Dendritic cell treated with granulocyte-macrophage colony-stimulating factor and Interleukin-4, amounts not matched to agents 40 ng/mL and 50 ng/mL, for 4 days (primary cell): ENCODE data around the gene KDM4C.

Experiments used
- H3K27ac Mint-ChIP-seq: one replicate; pipeline ENCODE4 v1.8.0; 2022; ENCODE audit warnings: mild to moderate bottlenecking, mixed read lengths
- H3K27me3 Mint-ChIP-seq: one replicate; pipeline ENCODE4 v1.8.0; 2022; ENCODE audit warnings: mild to moderate bottlenecking, mixed read lengths
- H3K36me3 Mint-ChIP-seq: one replicate; pipeline ENCODE4 v1.8.0; 2022; ENCODE audit warnings: low read depth, mixed read lengths
- H3K4me1 Mint-ChIP-seq: one replicate; pipeline ENCODE4 v1.8.0; 2022; ENCODE audit warnings: low read depth, mixed read lengths
- H3K4me3 Mint-ChIP-seq: one replicate; pipeline ENCODE4 v1.8.0; 2022; ENCODE audit warnings: mild to moderate bottlenecking, moderate library complexity, mixed read lengths
- H3K9me3 Mint-ChIP-seq: one replicate; pipeline ENCODE4 v1.8.0; 2022; ENCODE audit warnings: mixed read lengths
- intact Hi-C: fragments of 100-400 bp; cut with micrococcal nuclease; formaldehyde crosslinking; loops from one replicate; pipeline ENCODE4 v1.15.0; 2022

Gene KDM4C

DNA sequence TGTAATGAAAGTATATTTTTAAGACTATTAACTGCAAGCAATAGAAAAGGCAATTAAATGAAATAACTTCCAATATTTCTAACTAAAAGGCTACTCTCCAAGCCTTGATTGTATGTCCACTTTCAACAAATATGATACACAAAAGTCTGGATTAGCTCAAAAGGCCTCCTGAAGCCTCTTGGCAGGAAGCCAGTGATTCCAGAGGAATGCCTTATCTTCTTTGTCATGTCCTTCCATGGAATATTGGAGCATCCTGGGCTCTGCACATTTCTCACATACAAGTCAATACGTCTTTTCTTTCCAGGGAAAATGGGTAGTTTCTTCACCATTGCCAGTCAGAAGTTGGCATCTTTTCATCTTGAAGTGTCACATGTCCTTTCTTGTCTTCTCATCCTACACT is 357.8 kb downstream of the KDM4C start:
- no peaks in the 10 kb centered on the region for H3K4me1 Mint-ChIP-seq

DNA sequence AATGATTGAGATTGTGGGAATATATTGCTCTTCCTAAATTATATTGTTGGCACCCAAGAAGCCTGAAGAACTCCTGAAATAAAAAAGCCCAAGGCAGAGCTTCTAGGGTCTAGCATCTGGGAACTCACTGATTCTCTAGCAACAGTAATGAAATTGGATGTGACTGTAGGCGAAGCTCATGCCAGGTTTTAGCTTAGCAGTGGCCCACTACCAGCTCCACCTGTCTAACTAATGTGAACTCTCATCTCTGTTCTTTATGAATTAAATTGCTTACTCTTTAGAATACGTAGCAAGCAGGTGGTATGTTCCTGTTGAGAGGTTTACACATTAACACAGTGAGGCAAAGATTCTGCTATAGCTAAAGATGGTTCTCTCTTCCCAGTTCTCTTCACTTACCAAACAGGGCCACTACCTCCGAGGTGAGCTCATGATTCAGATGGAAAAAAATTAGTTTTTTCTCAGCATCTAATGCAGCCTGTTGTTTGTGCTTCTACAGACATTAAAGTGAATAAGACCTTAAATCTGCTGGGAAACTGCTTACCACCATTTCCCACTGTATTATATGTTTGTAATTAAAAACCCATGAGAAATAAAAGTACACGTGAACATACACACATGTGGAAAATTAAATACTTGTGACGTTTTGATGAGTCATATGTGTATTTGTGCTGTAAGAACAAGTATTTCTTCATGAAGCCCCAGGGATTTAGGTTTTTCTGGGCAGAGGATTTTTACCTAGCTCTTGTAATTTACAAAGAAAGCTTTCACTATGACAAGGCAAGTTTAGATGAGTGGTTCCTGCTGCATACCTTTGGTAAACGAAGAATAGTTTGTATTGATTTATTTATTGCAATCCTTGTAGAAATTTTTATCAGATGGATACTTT is 360.1 kb downstream of the KDM4C start:
- Mint-ChIP-seq H3K27me3 (no peaks in the 10 kb centered on the region), H3K4me3 (no peak overlapping the region), H3K27ac (no peak overlapping the region), H3K4me1 (peaks cover 12% of the 10 kb centered on the region), H3K36me3 (peaks cover 33% of the 10 kb centered on the region), H3K9me3 (peaks cover 10% of the 10 kb centered on the region)
- intact Hi-C loops: no loop called here

More for the DNA sequence above, 357.8 kb downstream of the KDM4C start:
- Mint-ChIP-seq H3K9me3 (no peaks in the 10 kb centered on the region), H3K27me3 (no peaks in the 10 kb centered on the region), H3K36me3 (peaks cover 31% of the 10 kb centered on the region), H3K4me3 (no peak overlapping the region), H3K27ac (no peak overlapping the region)
- intact Hi-C loops: no loop called here

- Mint-ChIP-seq H3K9me3 (peaks cover 10% of the 10 kb centered on the region), H3K36me3 (peaks cover 40% of the 10 kb centered on the region), H3K4me1 (peaks cover 12% of the 10 kb centered on the region), H3K27me3 (no peaks in the 10 kb centered on the region), H3K4me3 (no peak overlapping the region), H3K27ac (no peak overlapping the region)
- intact Hi-C loops: no loop called here
Measured at GRCh38 chr9:7118633-7119032, 360.9 kb downstream of the KDM4C start.

GRCh38 chr9:7119612-7120011 is 361.8 kb downstream of the KDM4C start:
- Mint-ChIP-seq H3K27ac (no peak overlapping the region), H3K36me3 (peaks cover 42% of the 10 kb centered on the region)
- intact Hi-C loops: no loop called here

GRCh38 chr9:7121055-7121454 is 363.3 kb downstream of the KDM4C start:
- H3K27ac Mint-ChIP-seq: no peak overlapping the region
- peaks cover 45% of the 10 kb centered on the region for H3K36me3 Mint-ChIP-seq
- H3K4me3 Mint-ChIP-seq: no peak overlapping the region

More at GRCh38 chr9:7119612-7120011, 361.8 kb downstream of the KDM4C start:
- Mint-ChIP-seq H3K9me3 (peaks cover 10% of the 10 kb centered on the region), H3K4me3 (no peak overlapping the region), H3K4me1 (peaks cover 12% of the 10 kb centered on the region), H3K27me3 (no peaks in the 10 kb centered on the region)

DNA sequence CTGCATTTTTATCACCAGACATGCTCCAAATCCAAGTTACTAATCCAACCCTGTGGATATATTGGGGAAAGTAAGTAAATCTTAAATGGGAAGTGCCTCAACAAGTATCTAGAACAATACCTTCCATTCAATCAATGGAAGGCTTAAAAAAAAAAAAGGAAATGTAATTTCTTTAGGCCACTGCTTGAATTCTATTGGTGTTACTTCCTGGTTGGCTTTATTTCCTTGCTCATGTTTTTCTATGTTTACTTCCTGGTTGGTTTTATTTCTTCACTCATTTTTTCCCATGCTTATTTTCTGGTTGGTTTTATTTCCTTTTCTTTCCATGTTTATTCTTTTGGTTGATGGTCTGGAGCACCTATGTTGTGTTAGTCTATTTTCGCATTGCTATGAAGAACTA is 363.9 kb downstream of the KDM4C start:
- Mint-ChIP-seq H3K27ac (no peak overlapping the region), H3K36me3 (peaks cover 47% of the 10 kb centered on the region), H3K9me3 (peaks cover 10% of the 10 kb centered on the region), H3K4me1 (peaks cover 12% of the 10 kb centered on the region), H3K27me3 (no peaks in the 10 kb centered on the region), H3K4me3 (no peak overlapping the region)
- intact Hi-C loops: no loop called here

More at GRCh38 chr9:7121055-7121454, 363.3 kb downstream of the KDM4C start:
- Mint-ChIP-seq H3K9me3 (peaks cover 10% of the 10 kb centered on the region), H3K27me3 (no peaks in the 10 kb centered on the region), H3K4me1 (peaks cover 12% of the 10 kb centered on the region)
- intact Hi-C loops: no loop called here

DNA sequence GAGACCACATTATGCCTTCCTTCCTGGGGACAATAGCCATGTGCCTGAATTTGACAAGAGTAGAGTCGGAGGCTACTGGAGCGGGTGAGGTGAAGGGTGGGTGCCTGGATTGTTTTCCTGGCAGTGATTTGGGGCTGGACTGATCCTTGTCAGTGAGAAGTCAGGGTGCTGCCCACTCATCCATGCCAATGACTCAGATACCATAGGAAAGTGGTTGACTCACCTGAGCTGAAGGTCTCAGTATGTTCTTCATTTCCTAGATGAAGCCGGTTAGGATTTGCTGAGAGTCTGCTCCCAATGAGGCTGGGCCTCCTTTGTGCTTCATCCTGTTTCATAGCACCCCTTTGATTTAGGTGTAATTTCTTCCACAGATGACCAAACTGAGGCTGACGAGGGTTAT is 366.0 kb downstream of the KDM4C start:
- Mint-ChIP-seq H3K9me3 (peaks cover 10% of the 10 kb centered on the region), H3K27me3 (no peaks in the 10 kb centered on the region), H3K4me1 (peaks cover 12% of the 10 kb centered on the region), H3K4me3 (no peak overlapping the region), H3K27ac (no peak overlapping the region), H3K36me3 (peaks cover 67% of the 10 kb centered on the region)
- intact Hi-C loops: no loop called here

GRCh38 chr9:7125231-7125630 is 367.5 kb downstream of the KDM4C start:
- intact Hi-C loops: no loop called here
- H3K27me3 Mint-ChIP-seq: no peaks in the 10 kb centered on the region
- peaks cover 12% of the 10 kb centered on the region for H3K4me1 Mint-ChIP-seq
- H3K27ac Mint-ChIP-seq: no peak overlapping the region
- H3K36me3 Mint-ChIP-seq: peaks cover 75% of the 10 kb centered on the region
- H3K9me3 Mint-ChIP-seq: peaks cover 10% of the 10 kb centered on the region
- H3K4me3 Mint-ChIP-seq: no peak overlapping the region

- H3K36me3 Mint-ChIP-seq: peaks cover 80% of the 10 kb centered on the region
- H3K27me3 Mint-ChIP-seq: no peaks in the 10 kb centered on the region
- no peak overlapping the region for H3K4me3 Mint-ChIP-seq
- H3K4me1 Mint-ChIP-seq: no peaks in the 10 kb centered on the region
- H3K9me3 Mint-ChIP-seq: no peaks in the 10 kb centered on the region
- H3K27ac Mint-ChIP-seq: no peak overlapping the region
- intact Hi-C loops: no loop called here
Measured at GRCh38 chr9:7129391-7129790, 371.6 kb downstream of the KDM4C start.

GRCh38 chr9:7130266-7130820 is 372.6 kb downstream of the KDM4C start:
- Mint-ChIP-seq H3K4me3 (no peak overlapping the region), H3K4me1 (no peaks in the 10 kb centered on the region), H3K36me3 (peaks cover 79% of the 10 kb centered on the region), H3K9me3 (no peaks in the 10 kb centered on the region), H3K27me3 (no peaks in the 10 kb centered on the region), H3K27ac (no peak overlapping the region)
- intact Hi-C loops: no loop called here

DNA sequence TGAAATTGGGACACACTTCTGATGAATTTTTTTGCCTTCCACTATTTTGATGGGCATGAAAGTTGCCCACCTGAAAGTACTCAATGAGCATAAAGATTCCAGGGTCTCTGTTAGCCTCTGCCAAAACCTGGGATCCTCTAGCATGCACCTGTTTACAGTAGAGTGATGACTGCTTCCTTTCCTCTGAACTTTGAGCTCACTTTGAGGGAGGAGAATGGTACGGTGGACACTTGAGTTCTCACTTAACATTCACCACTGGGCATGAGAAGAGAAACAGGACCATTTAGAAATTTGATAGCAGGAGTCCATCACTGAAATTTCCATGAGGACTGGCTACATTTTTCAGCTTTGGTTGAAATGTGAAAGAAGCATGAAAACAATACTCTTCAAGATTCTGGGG is 374.8 kb downstream of the KDM4C start:
- Mint-ChIP-seq H3K4me1 (no peaks in the 10 kb centered on the region), H3K4me3 (no peak overlapping the region), H3K9me3 (no peaks in the 10 kb centered on the region), H3K36me3 (peaks cover 83% of the 10 kb centered on the region), H3K27ac (no peak overlapping the region), H3K27me3 (no peaks in the 10 kb centered on the region)
- intact Hi-C loops: no loop called here

DNA sequence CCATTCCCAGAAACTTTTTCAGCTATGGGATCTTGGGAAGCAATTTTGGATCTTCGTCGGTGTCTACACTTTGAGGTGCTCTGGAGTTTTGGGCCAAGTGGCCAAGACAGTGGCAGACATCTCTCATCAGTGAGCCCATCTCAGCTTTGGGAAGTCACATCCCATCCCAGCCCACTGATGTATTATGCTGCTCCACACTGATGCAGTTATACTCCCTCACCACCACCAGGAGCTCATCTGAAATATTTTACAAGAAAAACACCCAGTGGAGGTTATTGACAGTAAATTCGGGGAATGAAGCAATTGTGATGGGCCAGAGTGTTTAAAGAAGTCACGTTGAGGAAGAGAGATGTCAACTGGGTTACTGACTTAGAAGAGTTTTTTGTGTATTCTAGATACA is 378.0 kb downstream of the KDM4C start:
- no peaks in the 10 kb centered on the region for H3K27me3 Mint-ChIP-seq
- H3K36me3 Mint-ChIP-seq: peaks cover 75% of the 10 kb centered on the region
- no peaks in the 10 kb centered on the region for H3K9me3 Mint-ChIP-seq
- intact Hi-C loops: no loop called here
- no peak overlapping the region for H3K4me3 Mint-ChIP-seq
- no peaks in the 10 kb centered on the region for H3K4me1 Mint-ChIP-seq
- H3K27ac Mint-ChIP-seq: no peak overlapping the region

- Mint-ChIP-seq H3K4me3 (no peak overlapping the region), H3K27ac (no peak overlapping the region), H3K36me3 (peaks cover 77% of the 10 kb centered on the region), H3K9me3 (no peaks in the 10 kb centered on the region), H3K4me1 (no peaks in the 10 kb centered on the region), H3K27me3 (no peaks in the 10 kb centered on the region)
- intact Hi-C loops: no loop called here
Measured at GRCh38 chr9:7137040-7137439, 379.3 kb downstream of the KDM4C start.

- Mint-ChIP-seq H3K4me3 (no peak overlapping the region), H3K4me1 (no peaks in the 10 kb centered on the region), H3K27ac (no peak overlapping the region), H3K9me3 (no peaks in the 10 kb centered on the region), H3K27me3 (no peaks in the 10 kb centered on the region), H3K36me3 (peaks cover 78% of the 10 kb centered on the region)
- intact Hi-C loops: no loop called here
Measured at GRCh38 chr9:7137571-7137970, 379.8 kb downstream of the KDM4C start.
